Fibroblast of the aortic adventitia (primary cell): ENCODE results near the gene WSB2. TPM values are rescaled to one million over a fixed set of nuclear protein-coding genes. Genes with fewer than 3 reads are reported as not detected.

ENCODE experiments used
- DNase-seq: peaks from one replicate; pipeline ENCODE4 v3.0.0-alpha.2; 2010; ENCODE audit warnings: low read depth
- H3K4me3 ChIP-seq: 2 replicates; pipeline ENCODE4 v1.5.1; 2011; ENCODE audit warnings: low read depth, mild to moderate bottlenecking, control low read depth, low read length, moderate library complexity
- total RNA-seq: library from RNA; depleted of rRNA; stranded (reverse); fragments of >200 nt; gene quantifications from 2 replicates; pipeline ENCODE4 v1.2.3, GENCODE V29; 2012; ENCODE audit warnings: low replicate concordance
- TF ChIP-seq, protein P1 (sequence below): IDR thresholded peaks from 2 replicates; pipeline ENCODE4 v1.5.1; 2011; ENCODE audit warnings: mild to moderate bottlenecking, low read length, control low read depth, inconsistent platforms; ENCODE audit not compliant: insufficient read depth

WSB2 gene
- total RNA-seq, 1 donor: 117 TPM

DNA sequence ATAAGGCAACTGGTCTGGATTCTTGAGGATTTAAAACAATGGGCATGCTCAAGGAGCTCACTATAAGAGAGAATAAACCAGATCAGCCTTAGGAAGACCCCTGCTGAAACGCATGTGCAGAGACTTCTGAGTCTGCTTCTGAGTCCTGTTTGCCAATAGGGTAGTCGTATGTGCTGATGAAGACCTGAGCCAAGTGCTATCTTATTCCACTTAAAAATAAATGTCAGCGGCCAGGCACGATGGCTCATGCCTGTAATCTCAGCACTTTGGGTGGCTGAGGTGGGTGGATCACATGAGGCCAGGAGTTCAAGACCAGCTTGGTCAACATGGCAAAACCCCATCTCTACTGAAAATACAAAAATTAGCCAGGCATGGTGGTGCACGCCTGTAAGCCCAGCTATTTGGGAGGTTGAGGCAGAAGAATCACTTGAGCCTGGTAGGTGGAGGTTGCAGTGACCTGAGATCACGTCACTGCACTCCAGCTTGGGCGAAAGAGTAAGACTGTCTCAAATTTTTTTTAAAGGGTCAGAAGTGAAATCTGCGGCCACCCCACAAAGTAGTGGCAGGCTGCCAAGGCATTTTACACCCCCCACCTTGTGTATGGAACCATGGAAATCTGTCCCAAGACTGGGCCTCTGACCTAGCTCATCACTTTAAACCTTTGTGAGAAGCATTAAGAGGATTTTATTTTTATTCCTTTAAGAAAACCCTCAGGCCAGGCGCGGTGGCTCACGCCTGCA, 24.1 kb downstream of the WSB2 start:
- no peak for DNase-seq
- no peak overlapping the region for H3K4me3 ChIP-seq
- TF ChIP-seq, protein P1, sequence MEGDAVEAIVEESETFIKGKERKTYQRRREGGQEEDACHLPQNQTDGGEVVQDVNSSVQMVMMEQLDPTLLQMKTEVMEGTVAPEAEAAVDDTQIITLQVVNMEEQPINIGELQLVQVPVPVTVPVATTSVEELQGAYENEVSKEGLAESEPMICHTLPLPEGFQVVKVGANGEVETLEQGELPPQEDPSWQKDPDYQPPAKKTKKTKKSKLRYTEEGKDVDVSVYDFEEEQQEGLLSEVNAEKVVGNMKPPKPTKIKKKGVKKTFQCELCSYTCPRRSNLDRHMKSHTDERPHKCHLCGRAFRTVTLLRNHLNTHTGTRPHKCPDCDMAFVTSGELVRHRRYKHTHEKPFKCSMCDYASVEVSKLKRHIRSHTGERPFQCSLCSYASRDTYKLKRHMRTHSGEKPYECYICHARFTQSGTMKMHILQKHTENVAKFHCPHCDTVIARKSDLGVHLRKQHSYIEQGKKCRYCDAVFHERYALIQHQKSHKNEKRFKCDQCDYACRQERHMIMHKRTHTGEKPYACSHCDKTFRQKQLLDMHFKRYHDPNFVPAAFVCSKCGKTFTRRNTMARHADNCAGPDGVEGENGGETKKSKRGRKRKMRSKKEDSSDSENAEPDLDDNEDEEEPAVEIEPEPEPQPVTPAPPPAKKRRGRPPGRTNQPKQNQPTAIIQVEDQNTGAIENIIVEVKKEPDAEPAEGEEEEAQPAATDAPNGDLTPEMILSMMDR: no peak

DNA sequence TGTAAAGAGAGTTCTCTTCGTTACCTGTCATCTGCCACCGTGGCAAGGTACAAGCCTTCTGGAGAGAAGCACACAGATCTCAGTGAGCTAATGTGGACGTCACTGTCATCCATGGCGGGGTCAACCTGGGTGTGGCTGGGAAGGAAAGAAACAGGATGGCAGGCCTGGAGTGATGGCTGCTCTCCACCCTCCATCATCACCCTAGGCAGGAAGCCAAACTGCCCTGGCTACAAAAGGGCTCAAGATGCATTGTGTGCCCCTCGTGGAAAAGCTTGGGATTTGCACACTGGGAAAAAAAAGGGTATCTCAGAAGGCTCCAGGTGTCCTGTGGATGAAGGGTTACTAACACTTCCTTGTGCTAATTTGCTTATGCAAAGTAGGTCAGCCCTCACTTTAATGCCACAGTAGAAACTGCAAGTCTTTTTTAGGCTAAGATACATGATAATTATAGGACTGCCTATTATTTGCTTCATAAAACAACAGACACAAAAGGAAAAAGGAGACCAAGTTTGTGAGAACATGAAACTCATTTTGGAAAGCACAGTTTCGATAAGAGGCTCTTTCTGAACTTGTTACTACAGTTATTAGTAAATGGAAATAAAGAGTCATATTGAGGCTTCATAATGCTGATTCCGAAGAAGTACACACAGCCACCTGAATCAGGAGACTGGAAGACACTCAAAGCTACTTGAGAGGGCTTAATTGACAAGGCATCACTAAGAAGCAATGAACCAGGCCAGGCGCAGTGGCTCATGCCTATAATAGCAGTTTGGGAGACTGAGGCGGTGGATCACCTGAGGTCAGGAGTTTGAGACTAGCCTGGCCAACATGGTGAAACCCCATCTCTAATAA, 25.6 kb downstream of the WSB2 start:
- peak; percentile 45 for DNase-seq
- TF ChIP-seq, protein P1: peak; percentile 35
- H3K4me3 ChIP-seq: no peak overlapping the region

DNA sequence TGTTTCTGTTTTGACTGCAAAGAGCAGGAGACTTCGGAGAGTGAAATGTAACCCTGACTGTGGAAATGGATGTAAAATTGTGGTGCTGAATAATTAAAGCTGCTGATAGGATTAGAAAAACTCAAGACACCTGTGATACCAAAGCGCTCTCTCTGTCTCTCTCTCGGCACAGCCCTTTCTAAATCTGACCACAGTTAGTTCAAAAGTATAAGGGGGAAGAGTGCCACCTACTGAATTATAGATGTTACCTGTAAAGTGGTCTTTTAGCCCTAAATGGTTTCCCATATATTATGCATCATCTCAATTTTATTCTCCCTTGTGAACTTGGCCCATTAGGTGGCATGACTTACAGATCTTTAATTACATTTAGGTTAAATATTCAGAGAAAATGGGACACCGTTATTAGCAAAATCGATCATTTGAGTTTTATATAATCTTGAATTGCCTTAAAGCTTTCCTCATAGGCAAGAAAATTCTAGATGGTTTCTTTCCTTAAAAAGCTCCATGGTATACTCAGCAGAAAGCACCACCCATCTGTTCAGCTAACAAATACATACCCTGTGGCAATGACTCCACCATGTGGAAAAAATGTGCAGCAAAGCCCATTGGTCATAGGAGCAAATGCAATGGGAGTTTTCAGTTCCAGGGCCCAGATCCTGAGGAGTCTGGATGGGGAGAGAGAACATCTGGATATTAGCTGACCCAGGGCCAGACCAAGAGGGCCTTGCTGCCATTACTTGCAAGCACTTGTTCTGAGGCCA, 26.4 kb downstream of the WSB2 start:
- peak; percentile 77 for DNase-seq
- TF ChIP-seq, protein P1: peak; percentile 59
- no peak overlapping the region for H3K4me3 ChIP-seq

DNA sequence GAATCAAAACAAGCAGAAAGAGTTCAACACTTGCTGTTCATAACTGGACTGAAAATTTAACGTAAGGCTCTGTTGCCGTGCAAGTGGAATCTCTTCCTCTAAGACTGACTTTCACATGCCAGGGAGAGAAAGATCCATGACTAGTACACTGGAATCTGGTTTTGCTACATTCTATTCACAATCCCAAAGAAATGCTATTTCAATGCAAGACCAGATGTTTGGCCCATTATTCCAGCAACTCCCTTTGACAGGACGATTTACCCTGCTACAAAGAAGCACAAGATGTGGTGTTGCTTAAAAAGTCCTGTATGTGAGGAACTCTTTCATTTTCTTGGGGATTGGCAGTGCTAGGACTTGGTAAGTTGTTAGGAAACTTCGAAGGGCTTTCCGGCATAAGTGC, 27.1 kb downstream of the WSB2 start:
- peak; percentile 42 for DNase-seq
- no peak overlapping the region for H3K4me3 ChIP-seq
- TF ChIP-seq, protein P1: no peak

DNA sequence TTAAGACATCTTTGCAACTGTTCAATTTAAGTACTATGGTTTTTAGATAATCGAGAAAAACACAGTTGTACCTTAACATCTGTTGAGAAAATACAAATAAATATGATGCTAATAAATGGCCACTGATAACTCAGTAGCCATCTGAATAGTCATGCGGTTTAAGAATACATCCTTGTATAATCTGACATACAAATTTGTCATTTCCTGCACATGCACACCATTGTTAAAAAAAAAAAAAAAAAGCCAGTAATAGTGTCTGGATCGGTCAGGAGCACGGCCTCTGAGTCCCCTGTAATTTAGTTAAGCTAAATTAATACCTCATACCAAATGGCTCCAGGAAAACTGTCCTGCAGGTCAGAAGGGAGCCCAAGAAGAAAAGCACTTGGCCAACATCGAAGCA, 27.7 kb downstream of the WSB2 start:
- no peak for DNase-seq

DNA sequence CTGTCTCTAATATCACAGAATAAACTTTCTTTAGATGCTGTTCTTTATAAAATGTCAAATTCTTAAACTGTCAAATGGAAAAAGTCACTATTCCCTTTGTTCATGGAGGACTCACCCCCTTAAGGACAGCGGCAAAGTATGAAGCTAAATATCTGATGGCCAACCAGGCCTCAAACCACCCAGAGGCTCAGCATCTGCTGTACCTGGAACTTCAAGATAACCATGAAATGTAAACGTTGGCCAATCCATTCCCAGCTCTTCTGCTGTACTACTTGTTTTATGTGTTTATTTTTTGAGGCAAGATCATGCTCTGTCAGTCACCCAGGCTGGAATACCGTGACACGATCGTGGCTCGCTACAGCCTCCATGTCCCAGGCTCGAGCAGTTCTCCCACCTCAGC, 28.8 kb downstream of the WSB2 start:
- no peak for DNase-seq
- TF ChIP-seq, protein P1: no peak
- H3K4me3 ChIP-seq: no peak overlapping the region

More for the DNA sequence above, 27.7 kb downstream of the WSB2 start:
- no peak overlapping the region for H3K4me3 ChIP-seq
- TF ChIP-seq, protein P1: no peak
